Stimulated activated CD4-positive, alpha-beta T cell treated with anti-CD3 and anti-CD28 coated beads, Interleukin-4, amount 100 ng/mL, for 48 hours (primary cell): ENCODE measurements around the gene STX7.

ENCODE experiments used
- DNase-seq, 2 donors: peaks; one replicate each; pipeline ENCODE4 v3.0.0-alpha.2; 2020; ENCODE audit warnings: low read depth in 2 of 2

The STX7 gene

DNA sequence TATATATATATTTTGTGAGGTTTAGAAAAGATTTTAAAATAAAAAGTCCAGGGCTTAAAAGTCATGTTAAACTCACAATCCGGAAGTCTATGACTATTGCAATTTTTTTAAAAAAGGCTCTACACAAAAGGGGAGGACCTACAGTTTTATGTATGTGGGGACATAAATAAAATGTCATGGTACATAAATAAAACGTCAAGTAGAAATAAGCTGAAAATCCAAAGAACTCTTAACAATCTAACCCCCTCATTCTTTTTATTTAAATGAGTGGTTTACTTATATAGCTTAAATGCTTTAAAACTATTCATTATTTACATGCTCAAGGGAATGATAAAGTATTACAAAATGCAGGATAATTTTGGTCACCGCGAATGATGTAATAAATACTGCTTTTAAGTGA lies 36.2 kb downstream of the STX7 start:
- DNase-seq: no peak

- DNase-seq: no peak
These were observed 37.0 kb downstream of the STX7 start for GRCh38 chr6:132475925-132476324.

- no peak for DNase-seq
These were observed 41.1 kb downstream of the STX7 start for GRCh38 chr6:132471787-132472186.

DNA sequence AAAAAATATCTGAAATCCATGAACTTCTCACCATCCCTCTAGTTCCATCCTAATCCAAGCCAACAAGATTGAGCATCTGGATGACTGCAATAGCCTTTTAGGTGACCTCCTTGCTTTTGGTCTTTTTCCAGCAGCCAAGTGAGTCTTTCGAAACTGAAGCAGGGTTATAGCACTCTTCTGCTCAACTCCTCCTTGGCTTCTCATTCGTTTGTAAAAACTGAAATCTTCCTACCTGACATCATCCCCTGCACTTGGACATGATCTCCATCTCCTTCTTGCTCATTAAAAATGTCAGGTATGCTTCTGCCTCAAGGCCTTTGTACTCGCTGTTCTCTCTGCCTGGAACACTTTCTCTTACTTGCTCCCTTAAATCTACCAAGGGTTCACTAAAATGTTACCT lies 46.0 kb downstream of the STX7 start:
- no peak for DNase-seq

DNA sequence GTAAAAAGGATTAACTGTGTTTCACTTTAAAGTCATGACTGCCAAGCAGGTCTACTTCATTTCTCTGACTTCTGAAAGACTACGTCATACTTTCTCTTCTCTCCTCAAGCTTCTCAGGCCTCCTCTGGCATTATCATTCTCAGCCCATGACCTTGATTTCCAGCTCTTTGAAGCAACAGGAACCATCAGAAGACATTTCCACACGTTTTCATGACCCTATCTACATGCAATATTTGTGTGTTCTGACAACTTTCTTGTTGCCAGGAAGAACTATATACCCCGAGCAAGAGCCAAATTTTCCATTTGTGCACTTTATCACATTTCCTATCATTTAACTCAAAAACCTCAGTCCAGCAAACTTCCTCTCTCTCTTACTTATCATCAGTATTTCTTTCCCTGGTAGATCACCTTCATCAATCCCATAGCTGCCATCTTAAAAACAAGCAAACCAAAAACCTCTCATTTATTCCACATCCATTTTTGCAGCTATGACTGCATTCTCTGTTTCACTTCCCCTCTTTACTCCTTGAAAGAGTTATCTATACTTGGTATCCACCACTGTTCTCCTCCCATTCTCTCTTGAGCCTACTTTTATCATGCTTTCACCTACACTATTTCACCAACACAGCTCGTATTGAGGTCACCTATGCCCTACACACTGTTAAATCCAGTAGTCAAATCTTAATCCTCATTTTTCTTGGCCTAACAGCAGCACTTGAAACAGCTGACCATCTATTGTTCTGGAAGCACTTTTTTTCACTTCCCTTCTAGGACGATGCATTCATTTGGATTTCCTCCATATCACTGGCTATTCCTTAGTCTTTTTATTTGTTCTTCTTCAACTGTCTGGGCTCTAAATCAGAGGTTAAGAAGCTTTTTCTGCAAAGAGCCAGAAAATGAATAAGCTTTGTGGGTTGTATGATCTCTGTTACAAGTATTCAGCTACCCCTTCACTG lies 47.1 kb downstream of the STX7 start:
- no peak for DNase-seq

- no peak for DNase-seq
These were observed 48.2 kb downstream of the STX7 start for GRCh38 chr6:132464538-132465256.

- no peak for DNase-seq
These were observed 51.0 kb downstream of the STX7 start for GRCh38 chr6:132461958-132462357.

DNA sequence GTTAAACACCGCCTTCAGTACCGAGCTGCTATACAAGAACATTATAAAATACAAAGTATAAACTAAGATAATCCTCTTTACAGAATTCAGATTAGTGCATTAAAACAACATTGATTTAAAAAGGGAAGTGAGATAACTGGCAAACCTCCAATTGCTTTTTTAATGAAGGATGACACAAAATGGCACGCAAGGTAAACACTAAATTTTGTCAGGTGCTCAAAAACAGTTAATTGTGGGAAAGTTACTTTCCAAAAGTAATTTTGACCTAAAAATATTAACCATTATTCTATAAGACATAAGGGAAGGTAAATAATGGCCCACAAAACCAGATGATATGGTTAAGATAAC lies 53.3 kb downstream of the STX7 start:
- DNase-seq: no peak

GRCh38 chr6:132458887-132459604 lies 53.9 kb downstream of the STX7 start:
- no peak for DNase-seq

DNA sequence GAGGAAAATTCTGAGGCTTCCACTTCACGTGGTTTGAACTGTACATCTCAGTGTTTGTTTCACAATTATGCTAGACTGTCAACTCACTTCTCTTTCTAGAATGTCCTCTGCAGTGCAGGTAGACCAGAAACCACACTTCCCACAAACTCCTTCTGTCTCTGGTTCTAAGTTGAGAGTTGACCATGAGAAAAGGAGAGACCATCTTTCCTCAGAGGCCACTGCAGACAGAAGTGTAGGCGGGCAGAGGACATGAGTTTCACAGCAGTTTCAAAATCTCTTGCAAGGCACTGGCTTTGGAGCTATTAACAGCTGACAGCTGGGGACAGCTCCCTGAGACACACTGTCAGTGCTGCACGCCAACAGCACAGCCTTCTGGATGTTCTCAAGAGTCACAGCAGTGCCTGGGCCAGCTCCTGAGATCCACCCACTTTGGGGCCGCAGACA lies 56.2 kb downstream of the STX7 start:
- no peak for DNase-seq

DNA sequence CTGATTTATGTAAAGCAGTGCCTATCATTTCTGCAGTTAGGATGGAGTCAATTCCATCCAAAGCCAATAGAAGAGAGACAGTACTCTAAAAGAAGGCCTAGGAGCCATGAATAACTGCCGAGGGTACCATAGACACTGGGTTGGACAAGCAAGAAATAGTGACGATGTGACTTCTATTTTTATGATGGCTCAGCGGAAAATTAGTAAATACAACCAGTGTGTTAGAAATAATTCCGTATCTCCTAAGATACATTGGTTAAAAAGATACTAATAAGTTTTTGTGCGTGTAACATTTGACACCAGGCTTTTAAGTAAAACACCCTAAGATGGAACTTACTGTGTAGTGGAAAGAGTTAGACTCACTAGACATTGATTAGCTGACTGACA lies 66.1 kb downstream of the STX7 start:
- DNase-seq: no peak

GRCh38 chr6:132446141-132446854 lies 66.6 kb downstream of the STX7 start:
- no peak for DNase-seq

GRCh38 chr6:132445201-132445951 lies 67.5 kb downstream of the STX7 start:
- no peak for DNase-seq

DNA sequence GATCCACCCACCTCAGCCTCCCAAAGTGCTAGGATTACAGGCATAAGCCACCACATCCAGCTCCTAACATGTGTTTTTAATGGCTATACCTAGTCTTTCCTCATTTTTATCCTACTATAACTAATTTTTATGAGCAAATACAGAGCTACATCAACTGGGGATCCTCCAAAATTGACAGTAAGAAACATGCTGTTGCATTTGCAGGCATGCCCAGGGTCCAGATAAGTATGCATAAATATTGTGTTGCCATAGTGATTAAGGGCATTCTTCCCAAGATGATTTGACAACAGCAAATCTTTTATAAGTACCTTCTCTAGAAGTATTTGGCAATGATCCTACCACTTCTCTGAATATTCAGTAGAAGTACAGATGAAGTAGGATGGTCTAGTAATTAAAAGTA lies 69.7 kb downstream of the STX7 start:
- DNase-seq: no peak

- no peak for DNase-seq
These were observed 82.8 kb downstream of the STX7 start for GRCh38 chr6:132430110-132430509.

GRCh38 chr6:132425176-132425575 lies 87.7 kb downstream of the STX7 start:
- DNase-seq: no peak

- DNase-seq: no peak
These were observed 89.1 kb downstream of the STX7 start for GRCh38 chr6:132423839-132424238.

DNA sequence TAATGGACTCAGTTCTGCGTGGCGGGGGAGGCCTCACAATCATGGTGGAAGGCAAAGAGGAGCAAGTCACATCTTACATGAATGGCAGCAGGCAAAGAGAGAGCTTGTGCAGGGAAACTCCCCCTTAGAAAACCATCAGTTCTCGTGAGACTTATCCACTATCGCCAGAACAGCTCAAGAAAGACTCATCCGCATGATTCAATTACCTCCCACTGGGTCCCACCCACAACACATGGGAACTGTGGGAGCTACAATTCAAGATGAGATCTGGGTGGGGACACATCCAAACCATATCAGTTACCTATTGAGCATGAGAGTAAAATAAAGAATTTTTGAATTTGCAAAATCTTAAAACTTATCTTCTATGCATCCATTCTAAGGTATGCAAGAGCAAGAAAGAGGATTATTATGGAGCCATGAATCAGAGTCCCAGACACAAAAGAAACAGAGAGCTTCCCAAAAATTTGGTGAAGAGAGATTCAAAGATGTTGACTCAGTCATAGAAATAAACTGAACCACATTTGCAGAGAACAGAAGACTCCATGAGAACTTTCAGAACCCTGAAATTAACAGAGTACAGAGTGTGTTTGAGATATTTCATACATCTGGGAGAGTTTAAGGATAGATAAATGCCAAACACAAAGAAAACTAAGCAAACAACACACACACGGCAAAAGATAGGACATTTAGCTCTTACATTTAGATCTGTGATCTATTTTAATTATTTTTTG lies 94.5 kb downstream of the STX7 start:
- no peak for DNase-seq

DNA sequence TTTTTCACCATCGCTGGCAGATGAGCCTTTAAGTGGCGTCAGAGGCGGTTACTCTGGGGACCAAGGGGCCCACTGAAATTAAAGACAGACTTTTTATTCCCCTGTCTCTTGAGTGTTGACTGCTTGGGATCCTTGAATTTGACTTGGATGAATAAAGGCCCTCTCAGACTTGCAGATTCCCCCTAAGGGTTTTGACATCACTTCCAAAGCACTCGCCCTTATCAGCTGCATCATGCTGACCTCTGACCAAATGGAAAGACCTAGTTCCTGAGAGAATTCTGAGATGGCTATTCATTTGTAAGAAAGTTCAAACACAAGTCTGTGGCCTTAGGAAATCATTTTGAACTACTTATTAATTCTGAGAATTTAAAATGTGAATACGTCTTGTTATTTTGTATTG lies 98.2 kb downstream of the STX7 start:
- DNase-seq: no peak

DNA sequence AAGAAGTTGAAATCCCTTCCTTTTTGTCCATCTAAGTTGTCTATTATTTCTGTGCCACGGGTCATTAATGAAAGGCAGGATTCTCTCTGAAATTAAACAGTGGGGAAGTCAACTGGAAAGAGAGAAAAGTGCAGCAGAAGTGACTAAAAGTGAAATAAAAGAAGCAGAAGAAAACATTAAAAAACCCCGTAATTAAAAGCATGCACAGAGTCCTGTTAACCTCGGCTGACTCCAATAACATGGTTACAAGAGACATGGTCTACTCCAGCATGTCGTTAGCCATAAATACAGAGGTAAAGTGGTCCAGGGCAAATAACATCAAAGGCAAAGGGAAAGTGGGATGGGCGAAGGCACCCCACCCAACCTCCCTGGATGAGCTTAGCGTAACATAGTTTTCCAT lies 98.6 kb downstream of the STX7 start:
- DNase-seq: no peak

DNA sequence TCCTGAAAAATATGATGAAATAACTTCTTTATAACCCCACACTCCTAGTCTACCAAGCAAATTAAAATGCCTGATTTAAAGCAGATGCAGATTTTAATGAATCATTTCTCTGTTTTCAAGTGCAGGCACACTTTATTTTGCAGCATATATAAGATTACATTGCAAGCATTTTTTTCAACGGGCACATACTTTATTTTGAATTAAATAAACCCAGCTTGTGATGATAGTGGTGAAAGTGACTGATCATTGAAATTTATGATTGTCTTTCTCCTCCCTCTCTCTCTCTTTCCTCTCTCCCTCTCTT lies 99.5 kb downstream of the STX7 start:
- DNase-seq: no peak
